Frontal cortex (tissue), 4 donors: ENCODE data around the gene SLC12A6. TPM values are rescaled to one million over a fixed set of nuclear protein-coding genes. Genes with fewer than 3 reads are reported as not detected.
"Not testable (repeated sequence)": the region's sequence is repeated elsewhere in the genome, so short reads cannot be mapped to it uniquely, and the experiment has no call there.

Source experiments
- DNase-seq, 2 donors: peaks; one replicate each; pipeline ENCODE4 v3.0.0; 2012; ENCODE audit warnings: low spot score in 2 of 2
- FAIRE-seq: peaks from 2 replicates; lab custom pipeline; 2012; peaks lifted over from hg19 to GRCh38; lab: Jason Lieb, UNC
- total RNA-seq: library from RNA; depleted of rRNA; stranded (reverse); fragments of >200 nt; gene quantifications from one replicate; pipeline ENCODE4 v1.2.3, GENCODE V29; 2014
- donor health status: control.
- donor health status: control.
- donor health status: control.

SLC12A6 gene
- total RNA-seq, 1 donor from 2014 or later = 26.5 TPM

DNA sequence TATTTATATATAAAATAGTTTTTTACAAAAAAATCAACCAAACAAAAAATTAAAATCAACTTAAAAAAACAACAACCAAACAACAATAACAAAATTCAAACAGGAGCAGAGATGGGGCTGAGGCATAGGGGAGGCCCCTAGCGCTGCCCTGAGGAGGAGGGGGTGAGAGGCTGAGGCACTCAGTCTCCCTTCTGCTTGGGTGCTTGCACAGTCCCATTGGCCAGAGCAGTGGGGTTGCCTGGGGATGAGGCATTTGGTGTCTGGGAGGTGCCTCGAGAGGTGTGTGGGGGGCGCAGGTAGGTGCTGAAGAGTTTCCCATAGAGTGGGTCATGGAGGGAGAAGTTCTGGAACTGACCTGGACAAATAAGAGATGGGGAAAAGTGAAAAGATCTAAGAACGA is 21.4 kb upstream of the SLC12A6 start:
- FAIRE-seq = no peak
- no peak for DNase-seq

DNA sequence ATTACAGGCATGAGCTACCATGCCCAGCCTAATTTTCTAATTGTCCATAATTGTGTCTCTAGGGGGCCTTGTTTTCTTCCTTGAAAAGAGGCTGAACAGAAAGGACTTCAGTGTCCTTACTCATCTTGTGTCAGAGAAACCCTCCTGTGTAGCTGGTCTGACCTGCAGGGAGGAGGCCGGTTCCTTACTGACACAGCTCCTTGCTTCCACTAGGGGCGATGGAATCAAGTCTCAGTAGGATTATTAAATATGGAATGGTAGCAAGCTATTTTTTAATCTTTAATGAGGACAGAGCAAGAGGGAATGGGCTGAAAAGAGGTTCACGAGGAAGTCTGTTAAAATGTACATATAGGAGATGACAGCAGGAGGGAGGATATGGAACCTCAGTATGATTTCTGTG is 20.8 kb upstream of the SLC12A6 start:
- FAIRE-seq (no peak), DNase-seq (no peak)

DNA sequence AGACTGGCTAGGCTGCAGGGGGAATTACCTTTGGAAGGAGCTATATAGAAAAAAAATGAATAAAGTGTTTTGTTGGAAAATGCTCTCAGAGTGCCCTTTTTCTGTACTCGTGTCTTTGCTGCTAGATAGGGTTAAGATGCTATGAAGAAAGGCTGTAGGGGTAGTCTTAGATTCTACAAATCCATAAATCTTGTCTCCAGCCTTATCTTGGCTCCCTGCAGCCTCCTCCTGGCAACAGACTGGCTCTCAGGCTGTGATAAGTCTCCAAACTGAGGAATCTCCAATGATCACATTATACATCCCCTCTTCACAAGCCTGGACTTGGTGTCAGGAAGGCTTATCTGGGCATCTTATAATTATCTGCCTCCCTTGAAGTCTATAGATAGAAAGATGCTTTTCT is 20.1 kb upstream of the SLC12A6 start:
- FAIRE-seq (no peak), DNase-seq (no peak)

DNA sequence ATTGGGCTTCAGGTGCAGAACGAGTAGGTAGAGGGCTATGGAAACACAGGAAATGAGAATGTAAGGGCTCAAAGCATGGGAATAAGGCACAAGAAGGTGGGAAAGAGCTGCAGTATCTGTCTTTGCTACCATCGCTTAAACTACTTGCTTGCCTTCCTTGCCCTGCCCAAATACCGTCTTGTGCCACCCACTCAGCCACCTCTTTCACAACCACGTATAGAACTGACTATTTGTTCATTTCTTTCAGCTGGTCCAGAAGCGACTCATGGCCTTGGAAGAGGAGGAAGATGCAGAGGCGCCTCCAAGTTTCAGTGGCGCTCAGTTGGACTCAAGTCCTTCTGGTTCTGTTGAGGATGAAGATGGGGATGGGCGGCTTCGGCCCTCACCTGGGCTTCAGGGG is 17.7 kb upstream of the SLC12A6 start:
- DNase-seq (no peak), FAIRE-seq (no peak)

DNA sequence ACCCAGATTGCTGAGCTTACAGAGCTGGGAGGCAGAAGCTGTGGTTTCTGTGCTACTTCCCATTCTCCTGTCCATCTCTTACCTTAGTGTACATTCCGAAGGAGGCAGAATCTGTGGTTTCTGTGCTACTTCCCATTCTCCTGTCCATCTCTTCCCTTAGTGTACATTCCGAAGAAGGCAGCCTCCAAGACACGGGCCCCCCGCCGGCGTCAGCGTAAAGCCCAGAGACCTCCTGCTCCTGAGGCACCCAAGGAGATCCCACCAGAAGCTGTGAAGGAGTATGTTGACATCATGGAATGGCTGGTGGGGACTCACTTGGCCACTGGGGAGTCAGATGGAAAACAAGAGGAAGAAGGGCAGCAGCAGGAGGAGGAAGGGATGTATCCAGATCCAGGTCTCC is 16.7 kb upstream of the SLC12A6 start:
- FAIRE-seq (no peak), DNase-seq (no peak)

DNA sequence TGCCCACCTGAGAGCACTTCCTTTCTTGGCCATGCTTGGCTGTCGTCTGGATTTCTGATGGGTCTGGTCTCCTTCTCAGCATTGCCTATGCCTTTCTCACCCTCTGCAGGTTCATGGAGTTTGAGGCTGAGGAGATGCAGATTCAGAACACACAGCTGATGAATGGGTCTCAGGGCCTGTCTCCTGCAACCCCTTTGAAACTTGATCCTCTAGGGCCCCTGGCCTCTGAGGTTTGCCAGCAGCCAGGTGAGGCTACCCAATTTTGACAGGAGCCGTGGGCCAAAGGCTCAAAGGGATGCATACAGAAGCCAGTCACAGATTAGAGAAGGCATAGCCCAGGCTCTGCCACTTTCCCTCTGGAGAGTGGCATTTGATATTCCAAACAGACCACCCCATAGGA is 16.0 kb upstream of the SLC12A6 start:
- DNase-seq (no peak), FAIRE-seq (no peak)

DNA sequence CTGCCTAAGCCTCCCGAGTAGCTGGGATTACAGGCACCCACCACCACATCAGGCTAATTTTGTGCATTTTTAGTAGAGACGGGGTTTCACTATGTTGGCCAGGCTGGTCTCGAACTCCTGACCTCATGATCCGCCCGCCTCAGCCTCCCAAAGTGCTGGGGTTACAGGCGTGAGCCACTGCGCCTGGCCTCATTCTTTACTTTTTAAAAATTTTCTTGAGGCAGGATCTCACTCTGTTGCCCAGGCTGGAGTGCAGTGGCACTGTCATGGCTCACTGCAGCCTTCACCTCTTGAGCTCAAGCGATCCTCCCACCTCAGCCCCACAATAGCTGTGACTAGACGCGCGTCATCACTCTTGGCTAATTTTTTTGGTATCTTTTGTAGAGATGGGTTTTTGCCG is 15.4 kb upstream of the SLC12A6 start:
- DNase-seq, FAIRE-seq: not testable (repeated sequence)

DNA sequence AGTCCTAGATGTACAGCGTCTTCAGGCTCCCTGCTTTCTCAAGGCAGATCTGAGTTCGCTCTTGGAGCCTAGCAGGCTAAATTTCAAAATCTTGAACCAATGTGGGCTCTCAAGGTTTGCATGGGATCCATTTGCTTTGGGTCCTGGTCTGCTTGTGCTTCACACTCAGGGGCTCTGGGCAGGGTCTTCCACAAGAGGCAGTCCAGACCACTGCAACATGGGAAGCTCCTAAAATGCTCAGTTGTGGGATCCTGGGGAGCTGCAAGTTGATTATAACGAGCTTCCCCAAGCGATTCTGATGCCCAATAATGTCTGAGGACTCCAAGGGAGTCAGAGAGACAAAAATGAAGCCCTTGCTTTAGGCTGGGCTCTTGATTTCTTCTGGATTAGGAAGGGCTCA is 12.2 kb upstream of the SLC12A6 start:
- FAIRE-seq (no peak), DNase-seq (no peak)

DNA sequence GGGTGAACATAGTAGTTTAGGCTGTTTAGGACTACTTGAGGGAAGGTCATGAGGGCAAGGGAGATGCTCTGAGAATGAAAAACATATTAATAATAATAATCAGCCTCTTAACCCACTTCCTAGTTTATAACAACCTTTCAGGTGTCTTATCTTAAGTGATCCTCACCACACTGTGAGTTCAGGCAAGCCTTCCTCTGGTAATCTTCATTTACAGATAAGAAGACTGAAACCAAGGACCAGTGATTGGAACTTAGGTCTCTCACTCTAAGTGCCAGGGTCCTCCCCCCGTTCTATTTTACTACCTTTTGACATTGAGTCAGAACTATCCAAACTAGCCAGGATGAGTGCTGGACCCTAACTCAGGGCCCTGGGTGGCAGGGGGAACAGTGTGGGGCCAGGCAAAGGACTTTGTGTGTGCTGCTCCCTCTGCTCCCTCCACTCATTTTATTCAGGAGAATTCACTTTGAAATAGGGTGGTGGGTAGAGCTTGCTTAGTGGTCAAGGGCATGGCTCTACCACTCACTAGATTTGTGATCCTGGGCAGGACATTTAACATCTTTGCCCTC is 11.2 kb upstream of the SLC12A6 start:
- FAIRE-seq = no peak
- DNase-seq = no peak

DNA sequence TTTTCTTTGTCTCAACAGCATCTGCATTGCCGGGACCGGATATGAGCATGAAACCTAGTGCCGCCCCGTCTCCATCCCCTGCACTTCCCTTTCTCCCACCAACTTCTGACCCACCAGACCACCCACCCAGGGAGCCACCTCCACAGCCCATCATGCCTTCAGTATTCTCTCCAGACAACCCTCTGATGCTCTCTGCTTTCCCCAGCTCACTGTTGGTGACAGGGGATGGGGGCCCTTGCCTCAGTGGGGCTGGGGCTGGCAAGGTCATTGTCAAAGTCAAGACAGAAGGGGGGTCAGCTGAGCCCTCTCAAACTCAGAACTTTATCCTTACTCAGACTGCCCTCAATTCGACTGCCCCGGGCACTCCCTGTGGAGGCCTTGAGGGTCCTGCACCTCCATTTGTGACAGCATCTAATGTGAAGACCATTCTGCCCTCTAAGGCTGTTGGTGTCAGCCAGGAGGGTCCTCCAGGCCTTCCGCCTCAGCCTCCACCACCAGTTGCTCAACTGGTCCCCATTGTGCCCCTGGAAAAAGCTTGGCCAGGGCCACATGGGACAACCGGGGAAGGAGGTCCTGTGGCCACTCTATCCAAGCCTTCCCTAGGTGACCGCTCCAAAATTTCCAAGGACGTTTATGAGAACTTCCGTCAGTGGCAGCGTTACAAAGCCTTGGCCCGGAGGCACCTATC is 10.5 kb upstream of the SLC12A6 start:
- no peak for DNase-seq
- no peak for FAIRE-seq

DNA sequence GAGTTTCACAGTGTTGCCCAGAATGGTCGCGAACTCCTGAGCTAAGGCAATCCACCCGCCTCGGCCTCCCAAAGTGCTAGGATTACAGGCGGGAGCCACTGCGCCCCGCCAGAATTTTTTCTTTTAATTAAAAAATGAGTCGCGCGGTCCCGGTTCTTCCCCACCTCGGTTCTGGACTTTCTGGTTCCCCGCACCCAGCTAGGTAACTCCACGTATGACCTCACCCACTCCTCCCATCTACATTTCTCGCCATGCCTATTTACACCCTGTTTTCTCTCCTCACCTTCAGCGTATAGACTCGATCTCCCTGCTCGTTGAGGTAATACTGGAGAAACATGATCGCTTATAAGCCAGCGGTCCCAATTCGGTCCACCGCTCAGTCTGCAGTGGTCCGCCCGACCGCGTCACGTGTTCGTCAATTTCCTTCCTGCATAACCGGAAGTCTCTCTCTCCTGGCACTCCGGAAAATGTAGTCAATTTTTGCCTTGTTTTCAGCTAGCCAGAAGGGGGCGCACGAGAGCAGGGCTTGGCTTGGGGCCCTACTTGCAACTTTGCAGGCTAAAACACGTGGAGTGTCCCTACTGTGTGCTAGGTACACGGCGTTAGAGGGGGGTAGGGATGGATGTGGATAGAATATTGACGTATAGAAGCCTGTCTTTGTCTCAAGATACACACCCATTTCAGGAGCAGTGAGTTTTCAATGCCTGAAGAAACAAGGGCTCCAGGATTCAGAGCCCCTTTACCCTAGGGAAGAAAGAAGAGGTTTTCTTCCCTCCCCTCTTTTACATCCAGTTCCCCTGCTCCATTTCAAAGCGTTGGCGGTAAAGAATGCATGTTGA is 5.4 kb upstream of the SLC12A6 start, which contains the start of the genes NOP10 and NUTM1:
Gene NOP10, minus strand, starts transcription at position 400 of the 839 bp plus-strand sequence. Its CDS starts 63 bp downstream, at position 337.
Gene NUTM1, plus strand, starts transcription at position 579 of the 839 bp plus-strand sequence. CDS start 382 bp downstream, outside the sequence.
- no peak for FAIRE-seq
- peak; percentile 71 to 78 for DNase-seq

DNA sequence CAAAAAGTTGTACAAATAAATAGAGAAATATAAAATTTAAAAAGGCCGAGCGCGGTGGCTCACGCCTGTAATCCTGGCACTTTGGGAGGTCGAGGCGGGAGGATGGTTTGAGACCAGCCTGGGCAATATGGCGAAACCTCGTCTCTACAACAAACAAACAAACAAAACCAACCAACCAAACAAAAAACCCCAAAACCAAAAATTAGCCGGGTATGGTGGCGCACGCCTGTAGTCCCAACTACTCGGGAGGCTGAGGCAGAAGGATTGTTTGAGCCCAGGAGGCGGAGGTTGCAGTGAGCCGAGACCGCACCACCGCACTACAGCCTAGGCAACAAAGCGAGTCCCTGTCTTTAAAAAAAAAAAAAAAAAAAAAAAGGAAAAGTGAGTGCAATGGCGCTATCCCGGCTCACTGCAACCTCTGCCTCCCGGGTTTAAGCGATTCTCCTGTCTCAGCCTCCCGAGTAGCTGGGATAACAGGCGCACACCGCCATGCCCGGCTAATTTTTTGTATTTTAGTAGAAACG is 4.7 kb upstream of the SLC12A6 start:
- not testable (repeated sequence) for DNase-seq, FAIRE-seq

DNA sequence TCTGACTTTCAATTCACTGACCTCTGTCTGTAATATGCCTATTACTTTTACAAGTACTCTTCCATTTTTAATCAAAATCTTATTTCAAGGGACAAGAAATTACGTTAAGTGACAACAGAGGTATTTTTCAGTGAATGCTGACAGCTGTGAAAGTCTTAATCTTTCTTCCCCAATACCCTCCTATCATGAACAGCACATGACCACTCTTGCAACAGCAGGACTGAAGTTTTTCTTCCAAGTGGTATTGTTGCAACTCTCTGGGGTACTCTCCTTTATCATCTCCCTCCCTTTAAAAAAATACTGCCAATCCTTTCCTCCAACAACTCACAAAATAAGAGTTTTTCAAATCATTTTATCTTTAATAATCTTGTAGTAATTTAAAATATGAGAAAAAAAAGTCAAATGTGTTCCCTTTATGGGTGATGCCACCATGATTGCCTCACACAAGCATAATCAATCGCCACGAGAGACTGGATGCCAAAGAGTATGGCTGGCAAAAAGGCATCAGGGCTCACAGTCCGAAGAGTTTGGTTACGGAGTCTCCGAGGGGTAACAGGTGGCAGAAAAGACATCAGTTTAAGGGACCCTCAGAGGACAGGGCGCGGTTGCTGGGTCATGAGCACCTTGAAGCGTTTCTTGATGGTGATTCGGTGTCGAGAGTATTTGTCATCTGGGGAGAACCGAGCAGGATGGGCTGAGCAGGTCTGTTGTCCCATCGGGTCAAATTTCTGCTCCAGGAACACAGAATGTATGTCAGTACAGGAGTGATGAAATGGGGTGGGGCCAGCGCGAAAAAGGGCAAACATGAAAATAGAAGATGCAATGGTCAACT is 4.0 kb upstream of the SLC12A6 start:
- DNase-seq = no peak
- no peak for FAIRE-seq

DNA sequence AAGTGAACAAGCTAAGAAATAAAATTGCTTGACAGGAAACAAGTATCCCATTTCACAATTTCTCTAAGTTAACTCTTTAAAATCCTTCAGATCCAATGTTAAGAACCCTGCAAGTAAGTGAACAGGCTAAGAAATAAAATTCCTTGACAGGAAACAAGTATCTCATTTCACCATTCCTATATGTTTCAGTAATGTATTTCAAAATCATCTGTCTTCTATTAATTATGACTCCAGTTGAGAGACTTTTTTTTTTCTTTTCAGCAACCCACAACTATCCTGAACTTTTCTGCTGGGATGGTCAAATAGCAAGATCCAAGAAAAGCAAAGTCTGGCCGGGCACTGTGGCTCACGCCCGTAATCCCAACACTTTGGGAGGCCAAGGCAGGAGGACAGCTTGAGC is 2.4 kb upstream of the SLC12A6 start:
- FAIRE-seq (no peak), DNase-seq (no peak)

DNA sequence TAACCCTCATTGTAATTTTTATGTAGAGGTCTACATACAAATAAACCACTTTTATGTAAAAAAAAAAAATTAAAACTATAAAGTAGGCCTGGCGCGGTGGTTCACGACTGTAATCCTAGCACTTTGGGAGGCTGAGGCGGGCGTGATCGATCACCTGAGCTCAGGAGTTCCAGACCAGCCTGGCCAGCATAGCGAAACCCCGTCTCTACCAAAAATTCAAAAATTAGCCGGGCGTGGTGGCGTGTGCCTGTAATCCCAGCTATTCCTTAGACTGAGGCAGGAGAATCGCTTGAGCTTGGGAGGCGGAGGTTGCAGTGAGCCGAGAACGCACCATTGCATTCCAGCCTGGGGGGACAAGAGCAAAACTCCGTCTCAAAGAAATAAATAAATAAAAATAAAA is 766 bp upstream of the SLC12A6 start:
- no peak for DNase-seq
- FAIRE-seq = no peak

DNA sequence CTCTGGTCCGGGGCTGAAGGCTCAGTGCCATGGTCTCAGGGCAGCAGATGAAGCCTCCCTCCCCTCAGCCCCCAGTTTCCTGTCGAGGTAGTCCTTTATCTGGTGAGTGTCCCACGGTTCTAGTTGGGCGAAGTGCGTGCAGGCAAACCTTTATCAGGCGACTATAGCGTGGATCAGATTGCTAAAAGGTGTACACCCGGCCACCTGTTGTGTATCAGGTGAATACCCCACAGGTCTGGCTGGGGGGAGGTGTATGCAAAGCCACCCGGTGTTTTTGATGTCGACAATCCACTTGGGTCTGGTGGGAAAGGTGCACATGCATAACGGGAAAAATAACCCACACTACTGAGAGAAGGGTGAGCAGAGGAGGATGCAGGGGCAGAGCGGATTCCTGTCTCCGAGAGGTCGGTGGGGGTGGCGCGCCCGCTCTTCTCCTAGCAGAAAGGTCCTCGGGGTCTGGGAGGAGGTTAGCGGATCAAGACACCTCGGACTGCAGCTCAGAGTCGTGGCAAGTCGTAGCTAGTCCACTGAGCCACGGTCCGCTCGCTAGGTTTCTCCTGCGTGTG is 507 bp downstream of the SLC12A6 start:
- FAIRE-seq (no peak), DNase-seq (no peak)

DNA sequence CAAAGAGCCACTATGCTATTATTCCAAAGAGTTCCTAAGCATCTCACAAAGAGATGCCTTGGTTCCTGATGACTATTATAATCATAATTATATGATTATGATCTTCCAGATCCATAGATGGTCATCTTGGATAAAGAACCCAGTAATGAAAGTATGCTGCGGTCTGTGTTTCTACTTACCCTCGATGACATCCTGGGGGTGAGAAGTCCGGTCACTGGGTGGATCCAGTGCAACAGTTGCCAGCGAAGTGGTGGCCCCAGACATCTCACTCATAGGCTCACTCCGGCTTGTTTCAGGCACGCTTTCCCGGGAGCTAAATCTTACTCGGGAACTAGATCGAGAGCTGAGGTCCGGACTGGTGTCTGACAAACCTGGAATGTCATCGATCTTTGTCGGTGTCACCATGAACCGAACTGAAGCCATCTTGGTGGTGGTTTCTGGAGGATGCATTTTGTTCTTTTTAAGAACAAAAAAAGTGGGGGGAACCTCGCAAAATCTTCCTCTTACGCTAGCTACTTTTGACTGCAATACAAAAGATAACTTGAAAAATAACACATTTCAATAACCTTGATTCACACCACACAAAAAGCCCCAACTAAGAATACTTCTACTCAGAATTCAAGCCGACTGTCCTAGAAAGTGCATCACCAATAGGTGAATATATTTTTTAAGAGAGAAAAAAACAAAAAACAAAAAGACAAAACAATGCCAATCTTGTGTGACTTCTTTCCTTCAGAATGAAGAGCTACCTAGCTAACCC is 1.2 kb downstream of the SLC12A6 start:
- FAIRE-seq (no peak), DNase-seq (no peak)

DNA sequence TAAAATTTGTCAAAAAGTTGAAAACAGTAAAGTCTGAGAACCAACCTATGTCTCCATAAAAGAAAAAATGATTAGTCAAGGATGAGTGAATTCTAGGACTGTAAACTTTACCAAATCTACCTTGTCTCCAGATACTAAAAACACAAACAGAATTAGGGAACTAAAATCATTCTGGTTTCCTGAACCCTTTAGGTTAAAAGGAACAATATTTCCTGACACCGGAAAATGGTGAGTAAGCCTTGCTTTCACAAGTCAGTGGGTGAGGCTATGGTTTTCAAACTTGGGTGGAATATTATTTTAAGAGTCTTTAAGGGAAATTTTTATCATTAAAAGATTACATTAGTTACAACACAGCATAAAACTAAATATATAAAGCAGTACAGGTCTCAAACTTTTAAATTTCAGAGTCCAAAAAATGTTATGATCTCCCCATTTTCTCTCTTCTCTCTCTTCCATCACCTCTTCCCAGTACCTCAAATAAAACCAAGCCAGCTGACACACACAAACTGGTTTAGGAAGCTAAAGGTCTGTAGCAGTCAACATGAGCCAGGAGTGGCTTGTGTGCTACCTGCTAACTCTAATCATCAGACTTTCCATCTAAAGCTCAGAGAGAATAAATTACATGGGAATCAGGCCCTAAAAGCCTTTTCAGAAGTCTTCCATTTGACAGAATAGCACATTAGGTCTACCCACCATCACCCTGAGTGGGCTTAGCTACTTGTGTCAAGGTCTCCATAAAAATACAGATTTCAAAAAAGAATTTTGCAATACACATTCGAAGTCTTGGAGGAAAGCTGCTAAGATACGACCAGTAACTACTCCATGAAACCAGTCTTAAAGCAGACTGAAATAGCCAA is 2.2 kb downstream of the SLC12A6 start:
- no peak for FAIRE-seq
- no peak for DNase-seq
